B cell (primary cell): ENCODE measurements around the gene VWA8. TPM values are rescaled to one million over a fixed set of nuclear protein-coding genes. Genes with fewer than 3 reads are reported as not detected.

Experiments used
- ATAC-seq: fragments of 200-7000 bp; cut with Tn5 transposase; one replicate; pipeline ENCODE4 v1.10.0; 2021; ENCODE audit warnings: low read depth, mild to moderate bottlenecking, moderate number of reproducible peaks, moderate library complexity
- CTCF ChIA-PET: fragments of 350-600 bp; sonication (Branson Sonifier 250); formaldehyde crosslinking; loops from one replicate; lab custom pipeline; 2021; ENCODE audit warnings: antibody characterized with exemption, inconsistent platforms; lab: Charles Lee
- POLR2A ChIA-PET: fragments of 350-600 bp; sonication (Branson Sonifier 250); formaldehyde crosslinking; loops from one replicate; lab custom pipeline; 2021; ENCODE audit warnings: antibody characterized with exemption; lab: Charles Lee
- DNase-seq: peaks from one replicate; pipeline ENCODE4 v3.0.0; 2013
- H2AFZ ChIP-seq: 2 replicates; pipeline ENCODE4 v1.6.1; 2012; ENCODE audit warnings: mild to moderate bottlenecking, low read depth, low read length; ENCODE audit not compliant: insufficient read depth, poor library complexity, severe bottlenecking
- H3K27ac ChIP-seq, 2 donors: 1 replicate in 1 of 2; 2 replicates in 1 of 2; pipeline ENCODE4 v1.5.1; 2012 to 2013; ENCODE audit warnings: low read length in 2 of 2, mild to moderate bottlenecking in 2 of 2, moderate library complexity in 1 of 2
- H3K27me3 ChIP-seq, 4 experiments: fragments of 200-600 bp in 1 of 4; sonication (generic) in 1 of 4; replicated peaks in 1 of 4; 1 replicate in 2 of 4; 2 replicates in 2 of 4; pipeline versions ENCODE4 v1.6.1 to v1.7.0; 2013 to 2016; ENCODE audit warnings: low read length in 3 of 4, mild to moderate bottlenecking in 2 of 4, mixed read lengths in 1 of 4, moderate library complexity in 1 of 4; ENCODE audit not compliant: insufficient read depth in 4 of 4, control insufficient read depth in 3 of 4; ENCODE audit errors: control extremely low read depth in 1 of 4
- H3K36me3 ChIP-seq, 2 experiments: replicated peaks in 1 of 2; 1 replicate in 1 of 2; 2 replicates in 1 of 2; pipeline versions ENCODE4 v1.6.1 to v1.7.1; 2013; ENCODE audit warnings: low read length in 1 of 2; ENCODE audit not compliant: insufficient read depth in 2 of 2, control insufficient read depth in 1 of 2; ENCODE audit errors: control extremely low read depth in 1 of 2, extremely low read depth in 1 of 2
- H3K4me1 ChIP-seq, 2 donors: fragments of 200-600 bp in 1 of 2; sonication (generic) in 1 of 2; 1 replicate in 1 of 2; 2 replicates in 1 of 2; pipeline versions ENCODE4 v1.5.1 to v1.6.1; 2013 to 2017; ENCODE audit warnings: low read length in 2 of 2; ENCODE audit not compliant: control insufficient read depth in 2 of 2, insufficient read depth in 2 of 2
- H3K4me2 ChIP-seq: replicated peaks from 2 replicates; pipeline ENCODE3; 2012; ENCODE audit warnings: mild to moderate bottlenecking, low read depth, low read length; ENCODE audit not compliant: poor library complexity, severe bottlenecking
- H3K4me3 ChIP-seq, 5 experiments: fragments of 200-600 bp in 1 of 5; sonication (generic) in 1 of 5; 1 replicate in 3 of 5; 2 replicates in 2 of 5; pipeline versions ENCODE4 v1.5.1 to v1.7.0; 2011 to 2016; ENCODE audit warnings: low read length in 4 of 5, mild to moderate bottlenecking in 4 of 5, low read depth in 2 of 5, control low read depth in 1 of 5, moderate library complexity in 1 of 5; ENCODE audit not compliant: insufficient read depth in 1 of 5; ENCODE audit errors: control extremely low read depth in 1 of 5, extremely low read depth in 1 of 5
- H3K79me2 ChIP-seq: fragments of 200-600 bp; sonication (generic); one replicate; pipeline ENCODE4 v1.6.0; 2016; ENCODE audit warnings: low read length; ENCODE audit not compliant: control insufficient read depth, insufficient read depth
- H3K9ac ChIP-seq: fragments of 200-600 bp; sonication (generic); 2 replicates; pipeline ENCODE4 v1.6.1; 2017; ENCODE audit warnings: mild to moderate bottlenecking, low read length, moderate library complexity
- H3K9me3 ChIP-seq, 3 donors: one replicate each; pipeline versions ENCODE4 v1.6.1 to v1.7.1; 2013; ENCODE audit warnings: low read length in 2 of 3; ENCODE audit not compliant: control insufficient read depth in 2 of 3, insufficient read depth in 1 of 3; ENCODE audit errors: control extremely low read depth in 1 of 3
- H4K20me1 ChIP-seq: 2 replicates; pipeline ENCODE4 v1.6.0; 2012; ENCODE audit warnings: mild to moderate bottlenecking, low read length; ENCODE audit not compliant: insufficient read depth, control insufficient read depth, poor library complexity, severe bottlenecking
- H3K27ac Mint-ChIP-seq: one replicate; pipeline ENCODE4 v1.8.0; 2021; ENCODE audit warnings: mixed read lengths
- H3K27me3 Mint-ChIP-seq: one replicate; pipeline ENCODE4 v1.8.0; 2021; ENCODE audit warnings: mixed read lengths
- H3K4me1 Mint-ChIP-seq: one replicate; pipeline ENCODE4 v1.8.0; 2021; ENCODE audit warnings: mixed read lengths
- H3K4me3 Mint-ChIP-seq: one replicate; pipeline ENCODE4 v1.8.0; 2021; ENCODE audit warnings: mixed read lengths
- H3K9me3 Mint-ChIP-seq: one replicate; pipeline ENCODE4 v1.8.0; 2022; ENCODE audit warnings: mixed read lengths; ENCODE audit not compliant: insufficient read depth
- EZH2 ChIP-seq: IDR thresholded peaks from 2 replicates; pipeline ENCODE4 v1.6.1; 2012; ENCODE audit warnings: borderline replicate concordance, low read depth, mild to moderate bottlenecking, moderate library complexity, low read length; ENCODE audit not compliant: insufficient read depth, poor library complexity, severe bottlenecking
- WGBS: methylation state at CpG from one replicate; pipeline ENCODE4 v1.1.5; 2013; ENCODE audit warnings: missing lambda C conversion rate; ENCODE audit not compliant: insufficient coverage; 5-methylcytosine and 5-hydroxymethylcytosine counted together
- intact Hi-C: fragments of 100-400 bp; cut with micrococcal nuclease; formaldehyde crosslinking; loops from one replicate; pipeline ENCODE4 v1.10.0; 2022
- polyA plus RNA-seq: library from polyadenylated mRNA; depleted of rRNA; stranded (reverse); fragments of >200 nt; gene quantifications from 2 replicates; pipeline ENCODE4 v1.2.3, GENCODE V29; 2012
- total RNA-seq, 2 donors: library from RNA; stranded (reverse); fragments of 120-200 nt in 1 of 2; gene quantifications; 1 replicate in 1 of 2; 2 replicates in 1 of 2; pipeline versions ENCODE4 v1.2.3 to v1.2.4, GENCODE V29; 2013 to 2022
- TF ChIP-seq, protein P1 (sequence below): fragments of 200-600 bp; IDR thresholded peaks from one replicate; pipeline ENCODE4 v1.8.0; 2022; ENCODE audit warnings: antibody characterized with exemption, mild to moderate bottlenecking

The VWA8 gene
- total and polyA plus RNA-seq, 2 donors (not counting 1 experiment from before 2014, with no cell fraction given) = 6.0 to 19.7 TPM

- Histone ChIP-seq H2AFZ (no peak overlapping the region), H3K27ac (no peak overlapping the region), H3K9ac (no peak overlapping the region), H3K79me2 (no peaks in the 10 kb centered on the region), H3K27me3 (no peaks in the 10 kb centered on the region), H3K36me3 (peaks cover 0 to 6% of the 10 kb centered on the region in 2 experiments), H3K4me1 (no peaks in the 10 kb centered on the region), H3K9me3 (peaks cover 0 to 1% (median 0%) of the 10 kb centered on the region in 3 donors), H3K4me2 (no peak overlapping the region), H4K20me1 (no peaks in the 10 kb centered on the region), H3K4me3 (no peak overlapping the region)
- intact Hi-C loops = no loop called here
- H3K27me3 Mint-ChIP-seq = no peaks in the 10 kb centered on the region
- H3K4me1 Mint-ChIP-seq = no peaks in the 10 kb centered on the region
- DNase-seq = no peak
- no peak for ATAC-seq
- no peak overlapping the region for H3K27ac Mint-ChIP-seq
- H3K9me3 Mint-ChIP-seq = no peaks in the 10 kb centered on the region
- no peak for TF ChIP-seq EZH2
- TF ChIP-seq, protein P1, sequence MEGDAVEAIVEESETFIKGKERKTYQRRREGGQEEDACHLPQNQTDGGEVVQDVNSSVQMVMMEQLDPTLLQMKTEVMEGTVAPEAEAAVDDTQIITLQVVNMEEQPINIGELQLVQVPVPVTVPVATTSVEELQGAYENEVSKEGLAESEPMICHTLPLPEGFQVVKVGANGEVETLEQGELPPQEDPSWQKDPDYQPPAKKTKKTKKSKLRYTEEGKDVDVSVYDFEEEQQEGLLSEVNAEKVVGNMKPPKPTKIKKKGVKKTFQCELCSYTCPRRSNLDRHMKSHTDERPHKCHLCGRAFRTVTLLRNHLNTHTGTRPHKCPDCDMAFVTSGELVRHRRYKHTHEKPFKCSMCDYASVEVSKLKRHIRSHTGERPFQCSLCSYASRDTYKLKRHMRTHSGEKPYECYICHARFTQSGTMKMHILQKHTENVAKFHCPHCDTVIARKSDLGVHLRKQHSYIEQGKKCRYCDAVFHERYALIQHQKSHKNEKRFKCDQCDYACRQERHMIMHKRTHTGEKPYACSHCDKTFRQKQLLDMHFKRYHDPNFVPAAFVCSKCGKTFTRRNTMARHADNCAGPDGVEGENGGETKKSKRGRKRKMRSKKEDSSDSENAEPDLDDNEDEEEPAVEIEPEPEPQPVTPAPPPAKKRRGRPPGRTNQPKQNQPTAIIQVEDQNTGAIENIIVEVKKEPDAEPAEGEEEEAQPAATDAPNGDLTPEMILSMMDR = no peak
- no CpG with 5 or more reads among the region's 1 CpG for WGBS
- POLR2A ChIA-PET = no interaction called here
- CTCF ChIA-PET = no interaction called here
- no peak overlapping the region for H3K4me3 Mint-ChIP-seq
These were observed 204.6 kb downstream of the VWA8 start for GRCh38 chr13:41756198-41756880.

- CTCF ChIA-PET = no interaction called here
These were observed 209.0 kb downstream of the VWA8 start for GRCh38 chr13:41751734-41752445.

More at GRCh38 chr13:41751734-41752445, 209.0 kb downstream of the VWA8 start:
- Histone ChIP-seq H4K20me1 (no peaks in the 10 kb centered on the region), H3K4me3 (no peak overlapping the region), H2AFZ (no peak overlapping the region), H3K27ac (no peak overlapping the region), H3K36me3 (no peaks in the 10 kb centered on the region), H3K27me3 (no peaks in the 10 kb centered on the region), H3K4me2 (no peak overlapping the region), H3K4me1 (no peaks in the 10 kb centered on the region), H3K9ac (no peak overlapping the region), H3K9me3 (peaks cover 0 to 1% (median 0%) of the 10 kb centered on the region in 3 donors), H3K79me2 (no peaks in the 10 kb centered on the region)
- DNase-seq (no peak), ATAC-seq (no peak)
- intact Hi-C loops = no loop called here
- TF ChIP-seq, protein P1 = no peak
- no peak for TF ChIP-seq EZH2
- Mint-ChIP-seq H3K27me3 (no peaks in the 10 kb centered on the region), H3K9me3 (peaks cover 3% of the 10 kb centered on the region), H3K4me1 (no peaks in the 10 kb centered on the region), H3K4me3 (no peak overlapping the region), H3K27ac (no peak overlapping the region)
- 100% methylated on average over 1 of the region's 3 CpGs for WGBS
- POLR2A ChIA-PET = no interaction called here
